Eye (tissue), 1 donor: ENCODE results near the gene RNFT2.
A peak's percentile ranks its signal among the peaks of the same experiment; 100 is the strongest.
"Not testable (repeated sequence)": the region's sequence is repeated elsewhere in the genome, so short reads cannot be mapped to it uniquely, and the experiment has no call there.

Source experiments
- DNase-seq: peaks from one replicate; pipeline ENCODE4 v3.0.0-alpha.2; 2015

The RNFT2 gene

GRCh38 chr12:116745554-116745953 is 7.4 kb downstream of the RNFT2 start:
- DNase-seq: no peak

GRCh38 chr12:116749884-116750283 is 11.8 kb downstream of the RNFT2 start:
- no peak for DNase-seq

- DNase-seq: no peak
Observed at GRCh38 chr12:116750298-116750697, 12.2 kb downstream of the RNFT2 start.

GRCh38 chr12:116754097-116754496 is 16.0 kb downstream of the RNFT2 start:
- not testable (repeated sequence) for DNase-seq

GRCh38 chr12:116754783-116755182 is 16.7 kb downstream of the RNFT2 start:
- DNase-seq: not testable (repeated sequence)

- peak; percentile 41 for DNase-seq
Observed at GRCh38 chr12:116759783-116760621, 21.9 kb downstream of the RNFT2 start.

- DNase-seq: no peak
Observed at GRCh38 chr12:116760622-116761020, 22.5 kb downstream of the RNFT2 start.

- no peak for DNase-seq
Observed at GRCh38 chr12:116761499-116761898, 23.4 kb downstream of the RNFT2 start.

GRCh38 chr12:116765271-116765670 is 27.2 kb downstream of the RNFT2 start:
- no peak for DNase-seq

GRCh38 chr12:116766285-116766684 is 28.2 kb downstream of the RNFT2 start:
- DNase-seq: no peak

GRCh38 chr12:116766746-116767145 is 28.6 kb downstream of the RNFT2 start:
- no peak for DNase-seq

GRCh38 chr12:116771651-116772050 is 33.5 kb downstream of the RNFT2 start:
- no peak for DNase-seq

GRCh38 chr12:116773276-116773731 is 35.2 kb downstream of the RNFT2 start:
- no peak for DNase-seq

GRCh38 chr12:116774020-116774419 is 35.9 kb downstream of the RNFT2 start:
- no peak for DNase-seq

- no peak for DNase-seq
Observed at GRCh38 chr12:116777245-116777644, 39.1 kb downstream of the RNFT2 start.

- DNase-seq: no peak
Observed at GRCh38 chr12:116779597-116779996, 41.5 kb downstream of the RNFT2 start.

- DNase-seq: no peak
Observed at GRCh38 chr12:116780942-116781341, 42.8 kb downstream of the RNFT2 start.

GRCh38 chr12:116783525-116784237 is 45.6 kb downstream of the RNFT2 start:
- no peak for DNase-seq

GRCh38 chr12:116784238-116784612 is 46.1 kb downstream of the RNFT2 start:
- DNase-seq: no peak

GRCh38 chr12:116789562-116789961 is 51.4 kb downstream of the RNFT2 start:
- DNase-seq: not testable (repeated sequence)

- no peak for DNase-seq
Observed at GRCh38 chr12:116790066-116790465, 52.0 kb downstream of the RNFT2 start.

- no peak for DNase-seq
Observed at GRCh38 chr12:116792403-116792802, 54.3 kb downstream of the RNFT2 start.

- no peak for DNase-seq
Observed at GRCh38 chr12:116794725-116795124, 56.6 kb downstream of the RNFT2 start.

GRCh38 chr12:116797885-116798284 is 59.8 kb downstream of the RNFT2 start:
- no peak for DNase-seq
